Measurements from ENCODE around the gene OTX1.

The OTX1 gene

DNA sequence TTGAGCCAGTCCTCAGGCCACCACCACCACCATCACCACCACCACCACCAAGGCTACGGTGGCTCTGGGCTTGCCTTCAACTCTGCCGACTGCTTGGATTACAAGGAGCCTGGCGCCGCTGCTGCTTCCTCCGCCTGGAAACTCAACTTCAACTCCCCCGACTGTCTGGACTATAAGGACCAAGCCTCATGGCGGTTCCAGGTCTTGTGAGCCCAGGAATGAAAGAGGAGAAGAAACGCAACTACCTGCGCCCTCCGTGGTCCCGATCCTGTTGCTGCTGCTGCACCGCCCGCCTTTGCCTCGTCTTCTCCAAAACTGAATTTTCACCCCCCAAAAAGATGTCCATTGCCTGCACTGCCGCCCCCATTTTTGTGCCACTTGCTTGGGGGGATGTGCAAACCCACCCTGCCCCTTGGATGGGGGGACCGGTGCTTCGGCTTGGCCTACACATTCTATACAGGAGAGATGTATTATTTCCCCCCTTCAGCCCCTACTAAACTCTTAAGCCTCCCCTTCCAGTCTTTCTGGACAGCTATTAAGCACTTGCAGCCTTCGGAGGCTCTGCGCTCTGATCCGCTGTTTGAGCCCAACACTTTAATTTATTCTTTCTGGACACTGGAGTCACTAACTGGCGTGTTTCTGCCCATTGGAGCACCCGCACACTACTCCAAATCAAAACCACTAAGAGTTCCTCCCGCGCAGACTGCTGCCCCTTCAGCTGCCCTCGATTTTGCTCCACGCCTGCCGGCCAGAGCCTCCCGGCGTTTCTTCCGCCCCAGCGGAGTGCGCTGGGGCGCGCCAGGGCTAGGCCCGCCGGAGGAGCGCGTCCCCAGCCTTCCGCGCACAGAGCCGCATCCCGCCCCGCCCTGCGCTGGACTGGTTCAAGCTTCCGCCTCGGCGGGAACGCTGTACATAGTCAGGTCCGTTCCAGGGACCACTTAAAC, 5.7 kb downstream of the OTX1 start:
- TF ChIP-seq, protein P1, sequence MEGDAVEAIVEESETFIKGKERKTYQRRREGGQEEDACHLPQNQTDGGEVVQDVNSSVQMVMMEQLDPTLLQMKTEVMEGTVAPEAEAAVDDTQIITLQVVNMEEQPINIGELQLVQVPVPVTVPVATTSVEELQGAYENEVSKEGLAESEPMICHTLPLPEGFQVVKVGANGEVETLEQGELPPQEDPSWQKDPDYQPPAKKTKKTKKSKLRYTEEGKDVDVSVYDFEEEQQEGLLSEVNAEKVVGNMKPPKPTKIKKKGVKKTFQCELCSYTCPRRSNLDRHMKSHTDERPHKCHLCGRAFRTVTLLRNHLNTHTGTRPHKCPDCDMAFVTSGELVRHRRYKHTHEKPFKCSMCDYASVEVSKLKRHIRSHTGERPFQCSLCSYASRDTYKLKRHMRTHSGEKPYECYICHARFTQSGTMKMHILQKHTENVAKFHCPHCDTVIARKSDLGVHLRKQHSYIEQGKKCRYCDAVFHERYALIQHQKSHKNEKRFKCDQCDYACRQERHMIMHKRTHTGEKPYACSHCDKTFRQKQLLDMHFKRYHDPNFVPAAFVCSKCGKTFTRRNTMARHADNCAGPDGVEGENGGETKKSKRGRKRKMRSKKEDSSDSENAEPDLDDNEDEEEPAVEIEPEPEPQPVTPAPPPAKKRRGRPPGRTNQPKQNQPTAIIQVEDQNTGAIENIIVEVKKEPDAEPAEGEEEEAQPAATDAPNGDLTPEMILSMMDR (IDR thresholded peaks at IDR 0.05; ENCODE audit: insufficient read depth, missing control alignments) = no peak
- DNase-seq (ENCODE audit: insufficient read length, low spot score) (no peak), FAIRE-seq (no peak)

DNA sequence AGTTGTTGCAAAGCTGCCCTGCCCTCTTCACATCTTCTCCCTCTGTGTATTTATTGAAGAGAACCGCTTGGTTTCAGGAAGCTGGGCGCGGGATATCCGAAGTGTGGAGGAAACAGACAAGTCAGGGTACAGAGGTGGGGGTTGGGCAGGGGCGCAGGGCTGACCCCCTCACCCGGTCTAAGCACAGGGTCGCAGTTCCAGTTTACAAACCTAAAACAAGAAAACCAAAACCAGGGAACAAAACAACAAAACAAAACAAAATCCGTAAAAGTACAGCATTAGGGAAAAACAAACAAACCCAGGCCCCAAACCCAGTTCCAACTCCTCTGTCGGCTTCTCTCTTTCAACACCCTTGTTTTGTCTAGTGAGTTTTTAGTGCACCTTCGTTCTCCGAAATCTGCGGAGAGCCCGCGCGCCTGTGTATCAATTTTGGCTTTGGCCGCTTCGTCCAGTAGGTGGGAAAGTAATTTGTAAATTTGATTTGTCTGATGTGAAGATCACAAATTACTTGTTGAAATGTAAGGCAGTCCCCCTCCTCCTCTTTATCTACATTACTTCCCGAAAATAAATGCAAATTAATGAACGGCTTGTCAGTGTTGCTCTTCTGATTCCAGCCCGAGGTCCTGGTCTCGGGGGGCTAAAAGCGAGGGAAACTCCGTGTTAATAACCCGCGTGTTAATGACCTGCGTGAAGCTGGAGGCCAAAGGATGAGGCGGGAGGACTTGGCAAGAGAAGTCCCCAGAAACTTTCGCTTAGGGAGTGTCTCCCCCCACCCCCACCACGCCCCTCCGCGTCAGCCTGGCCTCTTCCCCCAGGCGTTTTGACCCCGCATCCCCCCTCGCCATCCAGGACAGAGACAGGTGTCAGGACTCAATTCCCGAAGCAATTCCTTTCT, 6.9 kb downstream of the OTX1 start:
- FAIRE-seq = no peak
- TF ChIP-seq, protein P1 (IDR thresholded peaks at IDR 0.05; ENCODE audit: insufficient read depth, missing control alignments) = no peak
- no peak for DNase-seq (ENCODE audit: insufficient read length, low spot score)

DNA sequence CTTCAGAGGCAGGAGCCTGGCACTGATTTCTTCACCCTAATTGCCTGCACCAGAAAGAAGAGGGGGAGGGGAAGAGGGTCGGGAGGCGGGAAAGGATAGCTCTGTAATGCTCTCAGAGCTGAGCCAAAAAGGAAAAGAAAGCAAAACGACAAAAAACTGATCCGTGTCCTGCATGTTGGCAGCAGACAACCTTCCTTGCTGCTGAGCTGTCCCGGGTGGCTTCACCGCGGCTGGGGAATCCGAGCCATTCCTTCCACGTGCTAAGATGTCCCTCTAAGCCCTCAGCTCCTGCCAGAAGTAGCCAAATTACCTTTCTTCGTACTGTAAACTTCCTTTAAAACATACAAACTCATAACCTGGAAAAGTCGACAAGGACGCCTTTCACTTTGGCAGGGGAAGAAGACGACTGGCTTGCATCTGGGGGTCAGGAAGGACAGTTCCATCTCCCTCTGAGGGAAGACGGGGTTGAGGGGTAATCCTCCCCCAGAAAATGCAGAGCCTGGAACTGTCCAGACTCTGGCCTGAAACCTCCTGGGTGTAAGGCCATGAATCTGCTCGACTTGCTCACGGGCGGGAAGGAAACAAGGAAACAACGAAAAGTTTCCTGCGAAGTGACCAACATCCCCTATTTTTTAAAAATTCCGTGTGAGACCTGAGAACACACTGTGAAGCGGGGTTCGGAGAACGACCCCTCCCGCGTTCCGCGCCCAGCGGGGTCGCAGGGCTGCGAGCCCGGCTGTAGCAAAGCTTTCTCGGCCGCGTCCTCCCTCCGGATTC, 7.7 kb downstream of the OTX1 start:
- TF ChIP-seq, protein P1 (IDR thresholded peaks at IDR 0.05; ENCODE audit: insufficient read depth, missing control alignments) = no peak
- no peak for DNase-seq (ENCODE audit: insufficient read length, low spot score)
- no peak for FAIRE-seq

DNA sequence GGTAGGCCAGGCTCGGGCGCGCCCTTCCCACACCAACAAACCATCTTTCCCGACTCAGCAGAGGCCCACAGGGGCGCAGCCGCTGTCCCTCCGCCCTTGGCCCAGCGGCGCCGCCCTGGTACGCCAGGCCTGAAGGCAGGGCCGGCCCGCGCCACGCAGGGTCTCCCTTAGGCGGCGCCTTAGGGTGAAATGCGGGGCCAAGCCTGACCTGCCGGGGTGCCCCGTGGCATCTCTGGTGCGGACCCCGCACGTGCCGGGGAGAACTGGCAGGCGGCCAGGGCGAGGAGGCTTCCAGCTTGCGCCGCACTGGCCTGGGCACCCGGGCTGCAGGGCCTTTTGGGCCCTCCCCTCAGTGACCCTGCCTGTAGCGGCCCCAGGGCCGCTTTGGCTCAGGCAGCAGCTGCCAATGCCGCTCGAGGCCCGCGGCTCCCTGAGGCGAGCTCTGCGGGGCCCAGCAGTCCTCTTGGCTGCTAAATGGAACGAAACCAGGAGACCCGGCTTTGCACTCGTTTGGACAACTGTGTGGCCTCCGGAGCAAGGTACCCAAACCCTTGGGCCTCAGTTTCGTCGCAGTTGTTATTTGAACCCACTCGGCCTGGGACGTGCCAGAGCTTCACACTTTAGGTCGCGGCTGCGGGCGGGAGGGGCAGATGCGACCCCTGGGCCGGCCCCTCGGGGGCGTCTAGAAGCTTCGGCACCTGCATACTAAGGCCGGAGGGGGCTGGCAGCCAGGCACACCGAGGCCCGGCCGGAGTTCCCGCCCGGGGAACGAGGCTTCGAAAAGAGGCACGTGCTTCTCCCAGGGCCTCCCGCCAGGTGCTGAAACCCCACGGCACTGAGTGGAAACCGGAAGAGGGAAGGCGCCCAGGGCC, 8.5 kb downstream of the OTX1 start:
- TF ChIP-seq, protein P1 (IDR thresholded peaks at IDR 0.05; ENCODE audit: insufficient read depth, missing control alignments) = no peak
- no peak for DNase-seq (ENCODE audit: insufficient read length, low spot score)
- no peak for FAIRE-seq

DNA sequence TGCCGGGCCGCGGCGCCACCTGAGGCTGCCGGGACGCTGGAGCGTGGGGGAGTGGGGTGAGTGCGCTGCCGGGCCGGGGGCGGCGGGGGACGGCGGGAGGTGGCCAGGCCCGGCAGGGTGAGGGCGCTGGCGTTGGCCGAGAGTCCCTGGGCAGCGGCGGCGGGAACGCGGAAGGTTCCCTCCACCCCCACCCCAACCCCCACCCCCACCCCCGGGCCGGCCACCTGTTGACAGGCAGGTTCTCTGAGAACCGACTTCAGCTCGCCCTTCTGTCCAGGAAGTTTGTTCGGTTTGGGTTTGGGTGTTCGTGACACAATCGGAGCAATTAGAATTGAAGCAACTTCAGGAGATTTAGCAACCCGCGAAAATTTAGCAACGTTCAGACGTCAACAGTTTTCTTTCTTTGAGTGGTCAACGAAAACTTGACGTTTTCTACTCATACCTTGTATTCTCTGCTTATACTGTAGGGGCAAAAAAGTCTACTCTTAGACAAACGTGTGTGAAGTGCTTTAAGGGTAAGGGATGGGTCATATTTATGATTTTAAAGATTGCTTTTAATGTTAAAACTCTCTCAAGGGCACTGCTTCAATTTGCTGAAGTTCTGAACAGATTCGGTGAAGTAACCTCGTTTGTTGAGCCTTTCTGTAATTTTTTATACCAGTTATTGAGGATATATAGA, 9.3 kb downstream of the OTX1 start:
- FAIRE-seq (no peak), DNase-seq (ENCODE audit: insufficient read length, low spot score) (no peak)
- TF ChIP-seq, protein P1 (IDR thresholded peaks at IDR 0.05; ENCODE audit: insufficient read depth, missing control alignments) = no peak
